NCI-H2029 (cell line): ENCODE results near the gene TADA3.

Experiments used
- DNase-seq: peaks from one replicate; lab custom pipeline; 2025; lab: John Stamatoyannopoulos, UW

The TADA3 gene

GRCh38 chr3:9760779-9761505 is 31.3 kb downstream of the TADA3 start:
- DNase-seq = no peak

GRCh38 chr3:9757427-9757826 is 34.8 kb downstream of the TADA3 start:
- DNase-seq = no peak

- no peak for DNase-seq
These were observed 37.6 kb downstream of the TADA3 start for GRCh38 chr3:9754678-9755077.

GRCh38 chr3:9750556-9751411 is 41.5 kb downstream of the TADA3 start:
- no peak for DNase-seq

GRCh38 chr3:9749645-9750555 is 42.4 kb downstream of the TADA3 start, which contains the start of gene OGG1:
OGG1 (plus strand) TSS chr3:9749952; CDS start chr3:9750287, 335 bp downstream.
- DNase-seq = peak; percentile 99

- DNase-seq = no peak
These were observed 43.0 kb downstream of the TADA3 start for GRCh38 chr3:9749296-9749644.

GRCh38 chr3:9748031-9748430 is 44.2 kb downstream of the TADA3 start:
- DNase-seq = no peak

GRCh38 chr3:9747267-9747666 is 45.0 kb downstream of the TADA3 start:
- no peak for DNase-seq

GRCh38 chr3:9746330-9746729 is 45.9 kb downstream of the TADA3 start:
- no peak for DNase-seq

GRCh38 chr3:9745521-9745920 is 46.8 kb downstream of the TADA3 start:
- no peak for DNase-seq

GRCh38 chr3:9744162-9744561 is 48.1 kb downstream of the TADA3 start:
- DNase-seq = no peak

- DNase-seq = no peak
These were observed 48.7 kb downstream of the TADA3 start for GRCh38 chr3:9743548-9743947.

GRCh38 chr3:9742560-9742959 is 49.7 kb downstream of the TADA3 start:
- DNase-seq = no peak

GRCh38 chr3:9739181-9739580 is 53.1 kb downstream of the TADA3 start:
- no peak for DNase-seq

GRCh38 chr3:9736831-9737230 is 55.4 kb downstream of the TADA3 start:
- DNase-seq = no peak

GRCh38 chr3:9732740-9733115 is 59.5 kb downstream of the TADA3 start:
- no peak for DNase-seq

- DNase-seq = no peak
These were observed 60.1 kb downstream of the TADA3 start for GRCh38 chr3:9732080-9732739.

- peak; percentile 99 for DNase-seq
These were observed 60.8 kb downstream of the TADA3 start, which contains the start of gene BRPF1 for GRCh38 chr3:9731206-9732079. BRPF1 (plus strand) TSS chr3:9731735; CDS start chr3:9734141, 2,406 bp downstream.

GRCh38 chr3:9730657-9731205 is 61.5 kb downstream of the TADA3 start:
- DNase-seq = peak; percentile 89
